ENCODE data around the gene CSRP2. TPM values are rescaled to one million over a fixed set of nuclear protein-coding genes. Genes with fewer than 3 reads are reported as not detected.

CSRP2 gene
- total RNA-seq, 1 experiment from 2014 or later = 113 TPM

- no peaks in the 10 kb centered on the region for H3K27me3 ChIP-seq (replicated peaks)
- H3K36me3 ChIP-seq = peaks cover 33% of the 10 kb centered on the region
- no peak overlapping the region for H3K4me3 ChIP-seq
- DNase-seq (ENCODE audit: low read depth in 1 of 2, low spot score in 2 of 2) = peak in 1 of 2 experiments; percentile 36
- H3K27ac ChIP-seq = peak overlapping the region; percentile 67
- peaks cover 54% of the 10 kb centered on the region for H3K4me1 ChIP-seq (replicated peaks)
- no peaks in the 10 kb centered on the region for H3K9me3 ChIP-seq (replicated peaks)
Measured at GRCh38 chr12:76863837-76864236, 15.0 kb downstream of the CSRP2 start.

GRCh38 chr12:76863005-76863670, 15.7 kb downstream of the CSRP2 start:
- H3K9me3 ChIP-seq (replicated peaks) = no peaks in the 10 kb centered on the region
- peaks cover 54% of the 10 kb centered on the region for H3K4me1 ChIP-seq (replicated peaks)
- H3K27ac ChIP-seq = peak overlapping the region; percentile 67
- DNase-seq (ENCODE audit: low read depth in 1 of 2, low spot score in 2 of 2) = peak; percentile 73
- peaks cover 39% of the 10 kb centered on the region for H3K36me3 ChIP-seq
- no peaks in the 10 kb centered on the region for H3K27me3 ChIP-seq (replicated peaks)
- H3K4me3 ChIP-seq = no peak overlapping the region

- Histone ChIP-seq H3K4me3 (no peak overlapping the region), H3K4me1 (replicated peaks) (peaks cover 32% of the 10 kb centered on the region), H3K9me3 (replicated peaks) (no peaks in the 10 kb centered on the region; the same call in 1 of the 2 replicates), H3K36me3 (peaks cover 59% of the 10 kb centered on the region), H3K27me3 (replicated peaks) (no peaks in the 10 kb centered on the region), H3K27ac (no peak overlapping the region)
- no peak for DNase-seq (ENCODE audit: low read depth in 1 of 2, low spot score in 2 of 2)
Measured at GRCh38 chr12:76860256-76860655, 18.6 kb downstream of the CSRP2 start.

GRCh38 chr12:76859611-76860010, 19.2 kb downstream of the CSRP2 start:
- DNase-seq (ENCODE audit: low read depth in 1 of 2, low spot score in 2 of 2) = no peak
- Histone ChIP-seq H3K4me3 (no peak overlapping the region), H3K27me3 (replicated peaks) (no peaks in the 10 kb centered on the region; the same call in 1 of the 2 replicates), H3K27ac (no peak overlapping the region), H3K4me1 (replicated peaks) (peaks cover 25% of the 10 kb centered on the region), H3K9me3 (replicated peaks) (no peaks in the 10 kb centered on the region; the same call in 1 of the 2 replicates), H3K36me3 (peaks cover 59% of the 10 kb centered on the region)

GRCh38 chr12:76856018-76856644, 22.7 kb downstream of the CSRP2 start:
- no peak for DNase-seq (ENCODE audit: low read depth in 1 of 2, low spot score in 2 of 2)
- H3K4me1 ChIP-seq (replicated peaks) = no peaks in the 10 kb centered on the region
- no peaks in the 10 kb centered on the region; the same call in 1 of the 2 replicates for H3K9me3 ChIP-seq (replicated peaks)
- no peak overlapping the region for H3K4me3 ChIP-seq
- H3K27ac ChIP-seq = no peak overlapping the region
- no peaks in the 10 kb centered on the region; the same call in 1 of the 2 replicates for H3K27me3 ChIP-seq (replicated peaks)
- H3K36me3 ChIP-seq = peaks cover 50% of the 10 kb centered on the region

- peaks cover 49% of the 10 kb centered on the region for H3K36me3 ChIP-seq
- no peak for DNase-seq (ENCODE audit: low read depth in 1 of 2, low spot score in 2 of 2)
- no peak overlapping the region for H3K4me3 ChIP-seq
- H3K27ac ChIP-seq = no peak overlapping the region
- no peaks in the 10 kb centered on the region; the same call in 1 of the 2 replicates for H3K27me3 ChIP-seq (replicated peaks)
- no peaks in the 10 kb centered on the region; the same call in 1 of the 2 replicates for H3K9me3 ChIP-seq (replicated peaks)
- no peaks in the 10 kb centered on the region for H3K4me1 ChIP-seq (replicated peaks)
Measured at GRCh38 chr12:76855271-76855670, 23.5 kb downstream of the CSRP2 start.

GRCh38 chr12:76852106-76852505, 26.7 kb downstream of the CSRP2 start:
- Histone ChIP-seq H3K27ac (no peak overlapping the region), H3K4me1 (replicated peaks) (no peaks in the 10 kb centered on the region), H3K27me3 (replicated peaks) (no peaks in the 10 kb centered on the region; the same call in 1 of the 2 replicates), H3K4me3 (no peak overlapping the region), H3K36me3 (peaks cover 38% of the 10 kb centered on the region), H3K9me3 (replicated peaks) (no peaks in the 10 kb centered on the region; the same call in 1 of the 2 replicates)
- DNase-seq (ENCODE audit: low read depth in 1 of 2, low spot score in 2 of 2) = no peak

- no peaks in the 10 kb centered on the region for H3K9me3 ChIP-seq (replicated peaks)
- no peak overlapping the region for H3K4me3 ChIP-seq
- no peak for DNase-seq (ENCODE audit: low read depth in 1 of 2, low spot score in 2 of 2)
- H3K36me3 ChIP-seq = peaks cover 24% of the 10 kb centered on the region
- H3K4me1 ChIP-seq (replicated peaks) = no peaks in the 10 kb centered on the region
- H3K27me3 ChIP-seq (replicated peaks) = no peaks in the 10 kb centered on the region
- H3K27ac ChIP-seq = no peak overlapping the region
Measured at GRCh38 chr12:76848132-76848531, 30.7 kb downstream of the CSRP2 start.

GRCh38 chr12:76847260-76847659, 31.6 kb downstream of the CSRP2 start:
- Histone ChIP-seq H3K27me3 (replicated peaks) (no peaks in the 10 kb centered on the region), H3K36me3 (peaks cover 22% of the 10 kb centered on the region; the same call in 1 of the 2 replicates), H3K4me1 (replicated peaks) (no peaks in the 10 kb centered on the region), H3K4me3 (no peak overlapping the region), H3K9me3 (replicated peaks) (no peaks in the 10 kb centered on the region), H3K27ac (no peak overlapping the region)
- no peak for DNase-seq (ENCODE audit: low read depth in 1 of 2, low spot score in 2 of 2)

GRCh38 chr12:76836633-76837032, 42.2 kb downstream of the CSRP2 start:
- Histone ChIP-seq H3K27ac (no peak overlapping the region), H3K4me3 (no peak overlapping the region), H3K27me3 (replicated peaks) (no peaks in the 10 kb centered on the region), H3K36me3 (peaks cover 4% of the 10 kb centered on the region; the same call in 1 of the 2 replicates), H3K9me3 (replicated peaks) (no peaks in the 10 kb centered on the region), H3K4me1 (replicated peaks) (no peaks in the 10 kb centered on the region)
- DNase-seq (ENCODE audit: low read depth in 1 of 2, low spot score in 2 of 2) = no peak

- Histone ChIP-seq H3K4me1 (replicated peaks) (no peaks in the 10 kb centered on the region), H3K27ac (no peak overlapping the region), H3K4me3 (no peak overlapping the region), H3K27me3 (replicated peaks) (no peaks in the 10 kb centered on the region), H3K9me3 (replicated peaks) (no peaks in the 10 kb centered on the region), H3K36me3 (peaks cover 6% of the 10 kb centered on the region; the same call in 1 of the 2 replicates)
- DNase-seq (ENCODE audit: low read depth in 1 of 2, low spot score in 2 of 2) = no peak
Measured at GRCh38 chr12:76830436-76830835, 48.4 kb downstream of the CSRP2 start.

GRCh38 chr12:76820888-76821482, 57.8 kb downstream of the CSRP2 start:
- H3K36me3 ChIP-seq = peaks cover 11% of the 10 kb centered on the region; the same call in 1 of the 2 replicates

GRCh38 chr12:76813972-76814371, 64.8 kb downstream of the CSRP2 start:
- H3K4me1 ChIP-seq (replicated peaks) = peaks cover 6% of the 10 kb centered on the region; the same call in 1 of the 2 replicates
- H3K4me3 ChIP-seq = no peak overlapping the region
- H3K36me3 ChIP-seq = peaks cover 13% of the 10 kb centered on the region
- H3K27me3 ChIP-seq (replicated peaks) = no peaks in the 10 kb centered on the region
- H3K9me3 ChIP-seq (replicated peaks) = no peaks in the 10 kb centered on the region
- H3K27ac ChIP-seq = no peak overlapping the region
- no peak for DNase-seq (ENCODE audit: low read depth in 1 of 2, low spot score in 2 of 2)

More at GRCh38 chr12:76820888-76821482, 57.8 kb downstream of the CSRP2 start:
- no peak overlapping the region for H3K4me3 ChIP-seq
- peak in 1 of 2 experiments; percentile 22 for DNase-seq (ENCODE audit: low read depth in 1 of 2, low spot score in 2 of 2)
- no peak overlapping the region for H3K27ac ChIP-seq
- H3K4me1 ChIP-seq (replicated peaks) = no peaks in the 10 kb centered on the region
- no peaks in the 10 kb centered on the region for H3K9me3 ChIP-seq (replicated peaks)
- no peaks in the 10 kb centered on the region for H3K27me3 ChIP-seq (replicated peaks)

GRCh38 chr12:76813265-76813664, 65.6 kb downstream of the CSRP2 start:
- Histone ChIP-seq H3K9me3 (replicated peaks) (no peaks in the 10 kb centered on the region), H3K4me1 (replicated peaks) (peaks cover 6% of the 10 kb centered on the region; the same call in 1 of the 2 replicates), H3K4me3 (no peak overlapping the region), H3K27me3 (replicated peaks) (no peaks in the 10 kb centered on the region), H3K27ac (no peak overlapping the region), H3K36me3 (peaks cover 10% of the 10 kb centered on the region)
- no peak for DNase-seq (ENCODE audit: low read depth in 1 of 2, low spot score in 2 of 2)

All from SJSA1 (cell line).